HG02973 (cell line): ENCODE measurements around the gene KIFAP3.
A peak's percentile ranks its signal among the peaks of the same experiment; 100 is the strongest.
"Not testable (repeated sequence)": the region's sequence is repeated elsewhere in the genome, so short reads cannot be mapped to it uniquely, and the experiment has no call there.

ENCODE experiments used
- ATAC-seq: cut with Tn5 transposase; IDR thresholded peaks from one replicate; pipeline ENCODE4 v1.9.1; 2021; ENCODE audit warnings: moderate library complexity; ENCODE audit not compliant: unreplicated experiment

The KIFAP3 gene

GRCh38 chr1:169925505-169926482 is 148.7 kb downstream of the KIFAP3 start:
- ATAC-seq: no peak

DNA sequence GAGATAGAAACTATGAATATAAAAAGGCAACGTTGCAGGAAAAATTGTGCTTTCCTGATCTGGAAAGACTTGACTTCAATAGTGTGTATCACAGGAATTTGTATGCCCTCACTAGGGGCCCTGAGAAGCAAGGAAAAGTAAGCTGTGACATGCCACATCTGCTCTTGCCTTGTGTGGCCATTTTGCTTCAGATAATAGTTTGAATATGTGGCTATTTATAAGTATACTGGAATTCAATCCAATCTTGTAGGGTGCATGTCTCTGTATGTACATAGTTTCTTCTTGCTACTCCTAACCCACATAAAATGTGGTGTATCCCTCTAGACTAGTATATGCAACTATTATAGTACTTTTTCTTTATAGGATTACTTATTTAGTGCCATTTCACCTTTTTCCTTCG is 149.7 kb downstream of the KIFAP3 start:
- ATAC-seq: no peak

DNA sequence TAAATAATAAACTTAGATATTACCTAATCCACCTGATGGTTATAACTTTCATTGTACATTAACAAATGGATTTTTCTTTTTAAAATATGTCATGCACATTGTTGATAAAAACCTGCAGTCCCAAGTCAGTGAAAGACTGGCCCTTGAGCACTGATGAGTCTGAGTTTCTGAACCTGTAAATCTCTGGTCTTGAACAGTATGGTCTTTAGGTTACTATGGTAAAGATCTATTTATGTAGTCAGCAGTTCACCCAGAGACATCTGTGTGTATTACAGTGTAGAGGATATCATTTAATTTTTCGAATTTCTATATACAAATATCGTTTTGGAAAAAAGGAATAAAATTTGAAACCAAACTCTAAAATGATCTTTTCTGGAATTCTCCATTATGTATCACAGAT is 150.4 kb downstream of the KIFAP3 start:
- ATAC-seq: no peak

DNA sequence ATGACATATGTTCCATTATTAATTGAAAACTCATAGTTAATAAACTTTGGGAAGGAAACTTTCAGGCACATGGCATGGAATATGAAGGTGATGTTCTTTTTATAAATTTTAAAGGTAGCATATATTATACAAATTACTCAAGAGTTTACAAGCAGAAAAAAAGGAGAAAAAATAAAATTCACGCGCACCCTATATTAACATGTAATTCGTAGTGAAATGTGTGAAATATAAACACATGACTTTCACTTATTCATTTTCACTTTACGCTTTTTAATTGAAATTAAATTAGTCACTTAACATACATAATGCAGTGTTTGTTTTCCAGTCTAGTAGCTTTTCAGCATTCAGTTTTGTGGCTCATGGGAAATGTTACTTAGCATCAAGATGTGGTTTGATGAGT is 153.4 kb downstream of the KIFAP3 start:
- no peak for ATAC-seq

GRCh38 chr1:169918927-169919326 is 155.6 kb downstream of the KIFAP3 start:
- no peak for ATAC-seq

GRCh38 chr1:169918220-169918619 is 156.3 kb downstream of the KIFAP3 start:
- not testable (repeated sequence) for ATAC-seq

DNA sequence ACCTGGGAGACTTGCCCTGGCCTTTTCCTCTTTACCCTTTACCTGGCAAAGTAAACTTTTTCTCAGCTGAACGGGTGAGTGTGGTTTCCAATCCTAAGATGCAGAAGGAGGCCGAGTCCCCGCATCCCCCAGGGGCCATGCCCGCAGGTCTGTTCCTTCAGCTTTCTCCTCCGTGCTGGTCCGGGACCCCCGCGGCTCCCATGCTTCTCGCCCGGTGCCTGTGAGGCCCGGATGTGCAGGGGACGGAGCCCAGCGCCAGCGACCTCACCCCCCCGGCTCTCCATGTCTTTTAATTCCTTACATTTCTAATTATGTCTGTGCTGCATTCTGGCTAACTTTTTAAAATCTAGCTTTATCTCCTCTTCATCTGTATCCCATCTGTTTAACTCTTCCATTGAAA is 159.3 kb downstream of the KIFAP3 start:
- ATAC-seq: no peak

GRCh38 chr1:169914531-169914930 is 160.0 kb downstream of the KIFAP3 start:
- ATAC-seq: no peak

DNA sequence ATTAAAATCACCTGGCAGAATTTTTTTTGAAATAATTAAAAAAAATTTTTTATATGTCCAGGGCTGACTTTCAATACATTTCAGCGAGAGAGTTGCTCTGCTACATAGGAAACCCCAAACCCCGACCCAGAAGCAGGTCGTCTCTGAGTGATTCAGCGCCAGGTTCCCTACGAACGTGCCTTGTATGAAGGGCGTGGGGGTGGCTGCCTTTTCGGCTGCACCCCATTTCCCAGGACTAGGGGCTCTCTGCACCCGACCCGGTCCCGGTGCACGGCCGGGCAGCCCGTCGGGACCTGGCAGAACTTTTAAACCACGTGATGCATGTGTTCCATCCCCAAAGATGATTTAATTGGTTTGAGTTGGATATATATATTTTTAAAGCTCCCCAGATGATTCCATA is 165.0 kb downstream of the KIFAP3 start:
- ATAC-seq: no peak

DNA sequence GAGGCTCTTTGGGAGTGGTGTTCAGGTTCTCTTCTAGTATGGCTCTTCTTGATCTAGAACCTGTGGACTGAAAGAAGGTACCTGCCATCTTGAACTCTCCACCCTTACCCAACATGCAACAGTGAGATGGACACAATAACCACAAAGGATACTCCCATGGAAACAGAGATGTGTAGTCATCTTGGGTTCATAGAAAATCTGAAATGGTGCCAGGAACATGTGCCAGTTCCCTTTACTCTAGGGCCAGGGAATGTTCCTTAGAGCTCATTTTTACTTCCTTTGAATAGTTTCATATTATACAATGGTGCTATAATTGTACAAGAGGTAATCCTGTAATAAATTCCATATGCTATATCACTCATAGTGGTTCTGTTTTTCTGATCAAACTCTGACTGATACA is 167.6 kb downstream of the KIFAP3 start:
- no peak for ATAC-seq

DNA sequence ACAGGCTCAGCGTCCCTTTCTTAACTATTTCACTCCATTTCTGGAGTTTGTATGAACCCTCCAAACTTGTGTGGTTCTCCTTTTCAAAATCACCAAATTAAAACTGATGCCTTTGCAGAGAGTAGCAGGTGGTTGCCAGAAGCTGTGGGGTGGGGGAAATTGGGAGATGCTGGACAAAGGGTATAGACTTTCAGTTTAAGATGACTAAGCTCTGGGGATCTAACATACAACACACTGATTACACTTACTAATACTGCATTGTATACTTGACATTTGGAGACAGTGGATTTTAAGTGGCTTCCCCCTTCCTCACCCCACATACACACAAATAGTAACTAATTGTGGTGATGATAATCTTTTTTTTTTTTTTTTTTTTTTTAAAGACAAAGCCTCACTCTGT is 169.7 kb downstream of the KIFAP3 start:
- no peak for ATAC-seq

- no peak for ATAC-seq
These were observed 171.7 kb downstream of the KIFAP3 start for GRCh38 chr1:169902751-169903150.

DNA sequence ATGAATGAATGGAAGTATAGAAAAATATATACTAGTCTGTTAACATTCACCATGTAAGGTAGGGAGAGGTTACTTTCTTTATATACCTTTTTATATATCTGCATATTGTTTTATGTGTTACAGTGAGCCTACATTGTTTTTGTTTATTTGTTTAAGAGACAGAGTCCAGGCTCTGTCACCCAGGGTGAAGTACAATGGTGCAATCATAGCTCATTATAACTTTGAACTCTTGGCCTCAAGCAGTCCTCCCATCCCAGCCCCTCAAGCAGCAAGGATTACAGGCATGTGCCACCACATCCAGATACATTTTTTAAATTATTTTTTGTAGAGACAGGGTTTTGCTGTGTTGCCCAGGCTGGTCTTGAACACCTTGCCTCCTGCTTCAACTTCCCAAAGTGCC is 173.4 kb downstream of the KIFAP3 start:
- no peak for ATAC-seq

GRCh38 chr1:169900571-169900970 is 173.9 kb downstream of the KIFAP3 start:
- no peak for ATAC-seq

GRCh38 chr1:169899519-169900217 is 174.8 kb downstream of the KIFAP3 start:
- ATAC-seq: no peak

- ATAC-seq: no peak
These were observed 178.5 kb downstream of the KIFAP3 start for GRCh38 chr1:169896013-169896412.

DNA sequence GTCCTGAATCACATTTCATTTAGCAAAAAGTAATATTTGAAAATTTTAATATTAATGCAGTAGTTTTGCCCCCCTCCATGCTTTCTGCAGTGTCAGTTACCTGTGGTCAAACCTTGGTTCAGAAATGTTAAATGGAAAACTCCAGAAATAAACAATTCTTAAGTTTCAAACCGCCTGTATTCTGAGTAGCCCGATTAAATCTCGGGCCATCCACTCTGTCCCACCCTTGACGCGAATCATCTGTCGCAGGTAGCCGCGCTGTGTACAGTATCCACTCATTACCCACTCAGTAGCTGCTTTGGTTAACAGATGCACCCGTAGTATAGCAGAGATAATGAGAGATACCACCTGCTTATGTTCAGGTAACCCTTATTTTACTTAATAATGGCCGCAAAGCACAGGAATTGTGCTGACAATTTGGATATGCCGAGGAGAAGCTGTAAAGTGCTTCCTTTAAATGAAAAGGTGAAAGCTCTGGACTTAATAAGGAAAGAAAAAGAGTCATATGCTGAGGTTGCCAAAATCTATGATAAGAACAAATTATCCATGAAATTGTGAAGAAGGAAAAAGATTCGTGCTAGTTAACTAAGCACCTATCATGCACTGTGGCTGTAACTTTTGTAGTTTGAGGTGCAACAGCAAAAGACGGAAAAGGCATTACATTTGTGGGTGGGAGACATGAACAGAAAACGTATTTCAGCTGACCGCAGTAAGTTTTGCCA is 179.9 kb downstream of the KIFAP3 start:
- no peak for ATAC-seq

GRCh38 chr1:169893645-169894423 is 180.7 kb downstream of the KIFAP3 start, which contains the start of gene SCYL3:
Gene SCYL3, minus strand, starts transcription at chr1:169893896. Its CDS starts 5,056 bp downstream, at chr1:169888840.
- ATAC-seq: peak; percentile 83

DNA sequence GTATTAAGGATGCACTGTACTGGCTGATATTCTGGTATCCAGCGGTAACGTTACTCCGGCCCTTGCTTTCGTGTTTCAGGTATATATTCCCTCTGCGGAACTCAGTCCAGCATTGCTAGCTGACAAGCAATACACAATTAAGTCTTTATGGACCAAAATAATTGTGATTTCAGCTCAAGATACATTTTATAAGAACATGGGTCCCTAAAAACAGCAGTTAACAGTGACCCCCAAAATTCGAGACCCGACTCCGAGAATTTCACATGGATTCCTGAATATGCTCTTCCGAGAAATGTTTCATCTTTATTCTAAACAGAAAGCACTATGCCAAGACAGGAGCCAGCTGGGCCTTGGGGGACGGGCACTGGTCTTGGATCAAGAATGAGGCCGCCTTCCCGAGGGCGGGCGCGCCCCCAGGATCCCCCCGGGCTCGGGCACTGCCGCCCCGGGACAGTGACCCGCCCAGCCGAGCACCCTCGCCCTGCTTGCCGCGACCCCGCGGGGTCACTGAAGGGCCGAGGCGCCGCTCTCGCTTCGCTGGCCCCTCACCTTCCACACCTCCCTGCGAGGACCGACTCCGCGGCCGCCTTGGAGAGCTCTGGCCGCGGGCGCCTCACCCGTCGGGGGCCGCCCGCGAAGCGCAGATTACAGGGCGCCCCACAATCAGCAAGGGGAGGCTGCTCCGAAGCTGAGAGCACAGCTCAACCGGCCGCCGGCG is 181.4 kb downstream of the KIFAP3 start:
- peak; percentile 6 for ATAC-seq
